ENCODE results near the gene CACNA2D4.

The CACNA2D4 gene

DNA sequence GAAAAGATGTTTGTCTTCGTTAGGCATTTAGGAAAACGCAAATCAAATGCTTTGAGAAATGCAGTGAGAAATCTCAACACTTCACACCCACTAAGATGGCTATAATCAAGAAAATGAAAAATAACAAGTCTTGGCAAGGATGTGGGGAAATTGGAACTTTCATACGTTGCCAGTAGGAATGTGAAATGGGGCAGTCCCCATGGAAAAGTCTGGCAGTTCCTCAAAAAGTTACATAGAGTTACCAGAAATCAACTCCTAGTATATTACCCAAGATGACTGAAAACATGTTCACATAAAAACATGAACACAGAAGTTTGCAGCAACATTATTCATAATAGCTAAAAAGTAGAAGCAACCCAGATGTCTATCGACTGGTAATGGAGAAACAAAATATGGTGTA is 139.5 kb downstream of the CACNA2D4 start:
- DNase-seq (ENCODE audit: low read depth in 2 of 2): no peak

GRCh38 chr12:1777798-1778197 is 140.7 kb downstream of the CACNA2D4 start:
- no peak for DNase-seq (ENCODE audit: low read depth in 2 of 2)

GRCh38 chr12:1776170-1776921 is 142.1 kb downstream of the CACNA2D4 start:
- DNase-seq (ENCODE audit: low read depth in 2 of 2): no peak

GRCh38 chr12:1773937-1774655 is 144.4 kb downstream of the CACNA2D4 start:
- DNase-seq (ENCODE audit: low read depth in 2 of 2): no peak

DNA sequence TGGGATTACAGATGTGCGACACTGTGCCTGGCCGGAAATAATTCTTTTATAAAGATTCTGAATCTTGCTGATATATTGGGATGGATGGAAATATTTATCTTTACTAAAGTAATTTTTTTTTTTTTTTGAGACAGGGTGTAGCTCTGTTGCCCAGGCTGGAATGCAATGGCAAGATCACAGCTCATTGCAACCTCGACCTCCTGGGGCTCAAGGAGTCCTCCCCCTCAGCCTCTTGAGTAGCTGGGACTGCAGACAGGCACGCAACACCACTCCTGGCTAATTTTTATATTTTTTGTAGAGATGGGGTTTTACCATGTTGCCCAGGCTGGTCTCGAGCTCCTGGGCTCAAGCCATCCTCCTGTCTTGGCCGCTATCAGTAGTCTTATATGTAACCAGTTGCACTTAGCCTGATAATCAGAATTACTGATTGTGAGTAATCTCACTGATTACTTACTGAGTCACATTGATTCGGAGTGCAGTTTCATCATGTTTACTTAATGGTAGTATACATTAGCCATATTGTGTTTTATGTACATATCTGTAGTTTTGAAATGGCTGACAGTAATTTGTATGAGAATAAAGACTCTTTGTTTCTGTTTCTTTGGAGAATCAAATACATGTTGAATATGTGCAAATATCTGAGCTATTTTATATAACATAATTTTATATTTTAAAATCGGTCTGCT is 148.5 kb downstream of the CACNA2D4 start:
- no peak for DNase-seq (ENCODE audit: low read depth in 2 of 2)

- no peak for DNase-seq (ENCODE audit: low read depth in 2 of 2)
Observed at GRCh38 chr12:1768615-1769014, 149.8 kb downstream of the CACNA2D4 start.

DNA sequence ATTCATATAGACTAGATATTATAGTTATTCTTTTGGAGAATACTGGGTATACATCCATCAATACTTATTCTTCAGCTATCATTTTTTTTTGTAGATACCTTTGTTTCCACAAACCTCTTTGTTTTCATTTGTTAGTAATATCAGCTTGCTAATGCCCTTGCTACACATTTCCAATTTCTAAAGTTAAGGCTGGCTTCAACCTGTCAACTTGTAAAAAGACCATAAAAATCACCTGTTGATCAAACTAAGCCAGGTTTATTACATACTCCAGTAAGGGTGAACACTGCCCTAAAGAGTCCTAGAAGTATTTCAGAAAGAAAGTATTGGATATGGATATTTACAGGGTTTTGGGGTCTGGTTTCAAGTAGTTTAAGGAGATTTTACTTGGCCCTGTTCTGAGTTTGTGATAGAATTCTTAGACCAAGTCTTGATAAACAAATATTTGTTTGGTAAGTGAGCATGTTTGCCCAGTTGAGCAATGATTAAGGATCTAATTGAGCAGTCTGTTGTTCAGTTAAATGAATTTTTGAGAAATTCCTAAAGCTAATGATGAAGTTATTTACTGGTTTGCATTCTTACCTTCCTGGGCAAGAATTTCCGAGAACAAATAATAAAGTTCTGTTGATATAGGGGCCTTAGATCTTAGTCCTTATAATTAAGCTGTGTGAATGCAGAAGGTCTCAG is 150.9 kb downstream of the CACNA2D4 start:
- DNase-seq (ENCODE audit: low read depth in 2 of 2): no peak

GRCh38 chr12:1766110-1766509 is 152.3 kb downstream of the CACNA2D4 start:
- DNase-seq (ENCODE audit: low read depth in 2 of 2): no peak

DNA sequence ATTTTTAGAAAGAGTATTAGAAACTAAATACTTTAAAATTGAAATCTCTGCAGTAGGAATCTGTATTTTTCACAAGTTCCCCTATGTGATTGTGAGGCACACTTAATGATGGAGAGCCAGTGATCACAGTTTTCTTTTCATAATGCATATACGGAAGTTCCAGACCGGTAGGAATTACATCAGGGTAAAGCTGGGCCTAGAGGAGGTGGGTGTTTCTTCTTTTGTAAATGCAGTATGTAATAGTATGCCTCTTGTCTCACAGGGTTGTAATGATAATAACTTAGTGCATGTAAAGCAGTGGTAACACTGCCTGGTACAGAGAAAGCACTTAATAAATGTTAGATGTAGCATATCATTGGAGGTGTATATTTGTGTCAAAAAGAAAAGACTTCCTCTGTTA is 155.3 kb downstream of the CACNA2D4 start:
- DNase-seq (ENCODE audit: low read depth in 2 of 2): no peak

- no peak for DNase-seq (ENCODE audit: low read depth in 2 of 2)
Observed at GRCh38 chr12:1761857-1762256, 156.6 kb downstream of the CACNA2D4 start.

DNA sequence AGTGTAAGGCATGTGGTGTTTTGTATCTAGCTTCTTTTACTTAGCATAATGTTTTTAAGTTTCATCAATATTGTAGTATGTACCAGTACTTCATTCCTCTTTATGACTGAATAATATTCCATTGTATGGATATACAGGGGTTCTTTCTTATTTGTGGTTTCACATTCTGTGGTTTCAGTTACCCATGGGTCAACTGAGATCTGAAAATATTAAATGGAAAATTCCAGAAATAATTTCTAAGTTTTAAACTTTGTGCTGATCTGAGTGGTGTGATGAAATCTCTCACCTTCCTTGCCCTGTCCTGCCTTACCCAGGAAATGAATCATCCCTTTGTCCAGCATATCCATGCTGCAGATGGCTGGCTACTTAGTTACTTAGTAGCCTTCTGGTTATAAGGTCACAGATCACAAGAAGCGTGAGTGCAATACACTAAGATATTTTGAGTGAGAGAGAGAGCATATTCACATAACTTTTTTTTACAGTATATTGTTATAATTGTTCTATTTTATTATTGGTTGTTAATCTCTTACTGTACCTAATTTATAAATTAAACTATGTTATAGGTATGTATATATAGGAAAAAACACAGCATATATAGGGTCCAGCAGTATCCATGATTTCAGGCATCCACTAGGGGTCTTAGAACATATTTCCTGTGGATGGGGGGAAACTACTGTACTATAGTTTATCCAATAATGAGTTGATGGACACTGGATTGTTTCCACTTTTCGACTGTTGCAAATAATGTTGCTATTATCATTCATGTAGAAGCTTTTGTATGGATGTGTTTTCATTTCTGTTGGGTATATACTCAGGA is 157.7 kb downstream of the CACNA2D4 start:
- DNase-seq (ENCODE audit: low read depth in 2 of 2): no peak

DNA sequence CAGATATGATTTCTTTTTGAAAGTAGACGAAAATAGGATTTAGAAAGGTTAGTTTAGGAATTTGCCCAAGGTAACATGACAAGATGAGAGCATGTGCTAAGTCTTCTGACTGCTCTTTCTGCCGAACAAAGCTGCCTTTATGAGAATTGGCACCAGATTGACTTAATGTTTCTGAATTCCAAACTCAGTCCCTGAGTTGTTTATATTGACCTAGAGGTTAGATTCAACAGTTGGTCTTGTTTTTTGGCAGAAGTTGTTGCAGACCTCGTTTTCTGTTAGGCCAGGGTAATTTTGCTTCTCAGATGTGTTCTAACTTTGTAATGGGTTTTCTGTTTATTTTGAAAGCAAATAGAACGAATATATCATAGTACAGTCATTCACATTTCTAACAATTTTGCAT is 159.6 kb downstream of the CACNA2D4 start:
- DNase-seq (ENCODE audit: low read depth in 2 of 2): no peak

DNA sequence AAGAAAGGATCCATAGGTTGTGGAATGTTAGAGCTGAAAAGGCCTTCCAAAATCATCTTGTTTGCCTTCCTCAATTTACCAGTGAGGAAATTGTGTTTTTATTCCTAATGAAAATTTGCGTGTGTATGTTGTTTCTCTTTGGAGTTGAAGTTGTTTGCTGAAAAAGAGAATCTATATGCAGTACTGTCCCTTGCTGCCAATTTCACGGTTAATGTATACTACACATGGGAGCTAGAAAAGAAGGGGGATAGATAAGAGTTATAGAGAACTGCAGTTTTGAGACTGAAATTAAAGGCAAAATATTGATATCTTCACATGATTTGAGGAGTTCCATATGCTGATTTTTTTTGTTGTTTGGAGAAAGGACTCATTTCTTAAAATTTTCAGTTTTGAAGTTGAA is 160.1 kb downstream of the CACNA2D4 start:
- no peak for DNase-seq (ENCODE audit: low read depth in 2 of 2)

DNA sequence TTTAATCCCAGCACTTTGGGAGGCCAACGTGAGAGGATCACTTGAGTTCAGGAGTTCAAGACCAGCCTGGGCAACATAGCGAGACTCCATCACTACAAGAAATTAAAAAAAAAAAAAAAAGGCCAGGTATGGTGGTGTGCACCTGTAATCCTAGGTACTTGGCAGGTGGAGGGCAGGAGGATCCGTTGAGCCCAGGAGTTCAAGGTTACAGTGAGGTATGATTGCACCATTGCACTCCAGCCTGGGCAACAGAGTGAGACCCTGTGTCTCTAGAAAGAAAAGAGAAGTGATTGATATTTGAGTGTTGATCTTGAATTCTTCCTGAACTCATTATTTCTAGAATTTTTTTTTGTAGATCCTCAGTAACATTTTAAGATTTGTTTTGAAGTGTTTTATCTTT is 168.2 kb downstream of the CACNA2D4 start:
- no peak for DNase-seq (ENCODE audit: low read depth in 2 of 2)

DNA sequence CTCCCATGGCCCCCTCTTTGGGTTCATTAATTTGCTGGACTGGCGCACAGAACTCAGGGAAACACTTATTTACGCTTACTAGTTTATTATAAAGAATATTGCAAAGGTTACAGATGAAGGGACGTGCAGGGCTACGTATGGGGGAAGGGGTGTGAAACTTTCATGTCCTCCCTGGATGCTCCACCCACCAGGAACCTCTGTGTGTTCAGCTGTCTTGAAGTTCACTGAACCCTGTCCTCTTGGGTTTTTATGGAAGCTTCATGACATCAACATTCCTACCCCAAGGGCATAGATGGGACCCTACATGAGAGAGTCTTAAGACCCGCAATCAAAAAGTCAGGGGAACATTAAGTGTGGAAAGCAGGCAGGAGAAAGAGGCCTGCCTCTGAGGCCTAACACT is 169.4 kb downstream of the CACNA2D4 start:
- DNase-seq (ENCODE audit: low read depth in 2 of 2): no peak

GRCh38 chr12:1747609-1748008 is 170.8 kb downstream of the CACNA2D4 start:
- no peak for DNase-seq (ENCODE audit: low read depth in 2 of 2)

DNA sequence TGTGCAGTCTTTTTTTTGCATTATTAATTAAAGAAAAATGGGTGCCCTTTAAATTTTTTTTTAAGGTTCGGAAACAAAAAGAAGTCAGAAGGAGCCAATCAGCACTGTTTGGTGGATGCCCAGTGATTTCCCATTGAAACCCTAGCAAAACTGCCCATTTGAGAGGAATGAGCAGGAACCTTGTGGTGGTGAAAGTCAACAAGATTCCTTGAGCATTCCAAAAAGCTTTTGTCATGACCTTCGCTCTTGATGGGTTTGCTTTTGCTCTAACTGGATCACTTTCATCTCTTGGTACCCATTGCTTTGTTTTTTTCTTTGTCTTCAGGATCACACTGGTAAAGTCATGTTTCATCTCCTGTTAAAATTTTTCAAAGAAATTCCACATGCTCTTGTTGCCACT is 173.5 kb downstream of the CACNA2D4 start:
- DNase-seq (ENCODE audit: low read depth in 2 of 2): no peak
